SK-N-SH (cell line): ENCODE results near the gene SYNGR4. TPM values are rescaled to one million over a fixed set of nuclear protein-coding genes. Genes with fewer than 3 reads are reported as not detected.
"Not testable (repeated sequence)": the region's sequence is repeated elsewhere in the genome, so short reads cannot be mapped to it uniquely, and the experiment has no call there.

ENCODE experiments used
- CTCF ChIA-PET: fragments of 300-600, 350-600 bp; formaldehyde crosslinking; extraction: SDS; loops from one replicate; lab custom pipeline; 2021; lab: Yijun Ruan, JAX
- POLR2A ChIA-PET: fragments of 350-600 bp; sonication (Branson Sonifier 250); formaldehyde crosslinking; extraction: SDS; loops from one replicate; lab custom pipeline; 2020; ENCODE audit warnings: antibody characterized with exemption, inconsistent platforms; lab: Yijun Ruan, JAX
- DNase-seq: peaks from one replicate; pipeline ENCODE4 v3.0.0; 2012
- H2AFZ ChIP-seq: fragments of 200-600 bp; sonication (generic); 2 replicates; pipeline ENCODE4 v1.8.1; 2016; ENCODE audit warnings: antibody characterized with exemption, mild to moderate bottlenecking, low read depth
- H3F3A ChIP-seq: fragments of 200-600 bp; sonication (generic); replicated peaks from 2 replicates; pipeline ENCODE3; 2016; ENCODE audit warnings: antibody characterized with exemption, mild to moderate bottlenecking; ENCODE audit not compliant: insufficient read depth
- H3K27ac ChIP-seq, 2 experiments: fragments of 200-500 bp in 1 of 2; fragments of 200-600 bp in 1 of 2; sonication (Bioruptor generic) in 1 of 2; sonication (generic), shearing (Covaris generic) in 1 of 2; 2 replicates each; pipeline versions ENCODE4 v1.5.1 to v1.6.1; 2014 to 2016; ENCODE audit warnings: low read depth in 2 of 2, inconsistent platforms in 1 of 2, low read length in 1 of 2, mild to moderate bottlenecking in 1 of 2, mixed read lengths in 1 of 2
- H3K27me3 ChIP-seq: fragments of 200-600 bp; sonication (generic), shearing (Covaris generic); 2 replicates; pipeline ENCODE4 v1.6.1; 2016; ENCODE audit warnings: mixed run types; ENCODE audit not compliant: insufficient read depth
- H3K36me3 ChIP-seq, 2 experiments: fragments of 200-500 bp in 1 of 2; fragments of 200-600 bp in 1 of 2; sonication (Bioruptor generic) in 1 of 2; sonication (generic) in 1 of 2; replicated peaks in 1 of 2; 2 replicates each; pipeline versions ENCODE3 to v1.5.1; 2014 to 2016; ENCODE audit warnings: low read length in 1 of 2, mild to moderate bottlenecking in 1 of 2; ENCODE audit not compliant: insufficient read depth in 2 of 2, control insufficient read depth in 1 of 2
- H3K4me1 ChIP-seq, 2 experiments: fragments of 200-500 bp in 1 of 2; fragments of 200-600 bp in 1 of 2; sonication (Bioruptor generic) in 1 of 2; sonication (generic), shearing (Covaris generic) in 1 of 2; 2 replicates each; pipeline versions ENCODE4 v1.5.1 to v1.6.1; 2014 to 2016; ENCODE audit warnings: low read depth in 1 of 2, low read length in 1 of 2, mixed run types in 1 of 2; ENCODE audit not compliant: insufficient read depth in 2 of 2, control insufficient read depth in 1 of 2
- H3K4me2 ChIP-seq: fragments of 200-600 bp; sonication (generic), shearing (Covaris generic); 2 replicates; pipeline ENCODE4 v1.6.1; 2017; ENCODE audit warnings: mixed run types
- H3K4me3 ChIP-seq, 2 experiments: fragments of 200-500 bp in 1 of 2; fragments of 200-600 bp in 1 of 2; sonication (Bioruptor generic) in 1 of 2; sonication (generic), shearing (Covaris generic) in 1 of 2; 2 replicates each; pipeline versions ENCODE4 v1.5.1 to v1.8.1; 2014 to 2016; ENCODE audit warnings: low read depth in 2 of 2, inconsistent platforms in 1 of 2, low read length in 1 of 2, mild to moderate bottlenecking in 1 of 2, mixed read lengths in 1 of 2, moderate library complexity in 1 of 2
- H3K79me2 ChIP-seq: fragments of 200-600 bp; sonication (generic); 2 replicates; pipeline ENCODE4 v1.8.1; 2017; ENCODE audit warnings: mild to moderate bottlenecking; ENCODE audit not compliant: insufficient read depth
- H3K9ac ChIP-seq: fragments of 200-600 bp; sonication (generic); 2 replicates; pipeline ENCODE4 v1.6.1; 2017; ENCODE audit warnings: mixed run types
- H3K9me2 ChIP-seq: fragments of 200-600 bp; sonication (generic); 2 replicates; pipeline ENCODE4 v1.6.1; 2017; ENCODE audit warnings: mixed run types
- H3K9me3 ChIP-seq: fragments of 200-600 bp; sonication (generic); 2 replicates; pipeline ENCODE4 v1.6.1; 2017; ENCODE audit warnings: mixed run types, mild to moderate bottlenecking, moderate library complexity
- H4K20me1 ChIP-seq: fragments of 200-600 bp; sonication (generic); 2 replicates; pipeline ENCODE4 v1.6.1; 2017; ENCODE audit warnings: mild to moderate bottlenecking, mixed run types; ENCODE audit not compliant: insufficient read depth
- CHD2 ChIP-seq: fragments of 150-350 bp; IDR thresholded peaks from 2 replicates; pipeline ENCODE4 v1.6.1; 2018; ENCODE audit warnings: low read length; ENCODE audit not compliant: partially characterized antibody
- CTCF ChIP-seq: fragments of 200-600 bp; sonication (generic); IDR thresholded peaks from 2 replicates; pipeline ENCODE4 v1.6.1; 2017; ENCODE audit warnings: antibody characterized with exemption, mild to moderate bottlenecking, moderate library complexity
- FOXM1 ChIP-seq: IDR thresholded peaks from 2 replicates; pipeline ENCODE4 v1.4.0; 2012; ENCODE audit warnings: low read depth, mild to moderate bottlenecking
- GABPA ChIP-seq: IDR thresholded peaks from 2 replicates; pipeline ENCODE4 v1.4.0; 2012; ENCODE audit warnings: low read depth, mild to moderate bottlenecking
- GATA2 ChIP-seq: sonication (generic); formaldehyde crosslinking; IDR thresholded peaks from 2 replicates; pipeline ENCODE4 v1.5.0; 2020; ENCODE audit warnings: mild to moderate bottlenecking, missing genetic modification reagents
- IRF3 ChIP-seq: fragments of 150-350 bp; IDR thresholded peaks from 2 replicates; pipeline ENCODE4 v1.6.1; 2016; ENCODE audit warnings: mild to moderate bottlenecking, low read depth, low read length
- MEF2A ChIP-seq: IDR thresholded peaks from 2 replicates; pipeline ENCODE4 v1.4.0; 2012; ENCODE audit warnings: low read depth, borderline replicate concordance
- MXI1 ChIP-seq: IDR thresholded peaks from 2 replicates; pipeline ENCODE4 v1.6.1; 2012; ENCODE audit warnings: mild to moderate bottlenecking, low read depth, low read length, improper control_type of control experiment
- PBX3 ChIP-seq: IDR thresholded peaks from 2 replicates; pipeline ENCODE4; 2012
- POLR2AphosphoS5 ChIP-seq: IDR thresholded peaks from 2 replicates; pipeline ENCODE4 v1.6.1; 2012; ENCODE audit warnings: low read depth, low read length
- REST ChIP-seq: IDR thresholded peaks from 2 replicates; pipeline ENCODE4 v1.6.1; 2012; ENCODE audit warnings: mild to moderate bottlenecking, low read depth, low read length, moderate library complexity
- RFX5 ChIP-seq: IDR thresholded peaks from 2 replicates; pipeline ENCODE4 v1.6.1; 2012; ENCODE audit warnings: mild to moderate bottlenecking, improper control_type of control experiment, low read length
- SMC3 ChIP-seq: IDR thresholded peaks from 2 replicates; pipeline ENCODE4 v1.6.1; 2012; ENCODE audit warnings: low read depth, low read length, improper control_type of control experiment
- TAF1 ChIP-seq: IDR thresholded peaks from 2 replicates; pipeline ENCODE4 v1.6.1; 2012; ENCODE audit warnings: low read depth, mild to moderate bottlenecking, low read length, moderate library complexity, borderline replicate concordance
- USF1 ChIP-seq: IDR thresholded peaks from 2 replicates; pipeline ENCODE4 v1.4.0; 2012; ENCODE audit warnings: low read depth, borderline replicate concordance
- YY1 ChIP-seq: IDR thresholded peaks from 2 replicates; pipeline ENCODE4 v1.4.0; 2012; ENCODE audit warnings: low read depth, mild to moderate bottlenecking
- ZBTB33 ChIP-seq: IDR thresholded peaks from 2 replicates; pipeline ENCODE4 v1.4.0; 2012; ENCODE audit warnings: low read depth, borderline replicate concordance
- WGBS: methylation state at CpG from one replicate; pipeline ENCODE4 v1.1.6; 2017; ENCODE audit warnings: low lambda C conversion rate; 5-methylcytosine and 5-hydroxymethylcytosine counted together
- polyA plus RNA-seq, 3 experiments: library from polyadenylated mRNA; depleted of rRNA; stranded (reverse); fragments of >200 nt; gene quantifications; 2 replicates each; pipeline ENCODE4 v1.2.3, GENCODE V29; 2012

The SYNGR4 gene
- polyA plus RNA-seq, 1 of the 3 experiments (the other 2 are of a cell fraction) = 0.08 TPM

- no peak overlapping the region for H3K4me3 ChIP-seq
- no peak overlapping the region for H3K9ac ChIP-seq
- DNase-seq = no peak
- H3K4me2 ChIP-seq = no peak overlapping the region
- TF ChIP-seq RFX5 (no peak), FOXM1 (no peak), USF1 (no peak), GABPA (no peak), MEF2A (no peak), TAF1 (no peak), PBX3 (no peak), MXI1 (no peak), YY1 (no peak), SMC3 (no peak), GATA2 (no peak), REST (no peak), POLR2AphosphoS5 (no peak), CHD2 (no peak), CTCF (no peak), IRF3 (no peak), ZBTB33 (no peak)
- H4K20me1 ChIP-seq = no peaks in the 10 kb centered on the region
- H3K36me3 ChIP-seq = no peaks in the 10 kb centered on the region
- no peaks in the 10 kb centered on the region for H3K9me3 ChIP-seq
- H3K4me1 ChIP-seq = peaks cover 1 to 6% of the 10 kb centered on the region in 2 experiments; a peak in 3 of 4 replicates
- CTCF ChIA-PET = no interaction called here
- no peak overlapping the region for H3K27ac ChIP-seq
- peaks cover 9% of the 10 kb centered on the region for H3F3A ChIP-seq
- POLR2A ChIA-PET = no interaction called here
- WGBS = 56% methylated on average over 7 of the region's 7 CpGs
- no peaks in the 10 kb centered on the region for H3K9me2 ChIP-seq
- no peaks in the 10 kb centered on the region for H3K79me2 ChIP-seq
- H3K27me3 ChIP-seq = no peaks in the 10 kb centered on the region
- H2AFZ ChIP-seq = no peak overlapping the region
These were observed 48.5 kb upstream of the SYNGR4 start for GRCh38 chr19:48315712-48316111.

GRCh38 chr19:48317708-48317960 lies 46.5 kb upstream of the SYNGR4 start:
- CTCF ChIA-PET = interaction anchor here (1.2 to 2.9 kb wide), 3 partner anchors 9 to 74 kb away, joined by 3 to 10 read pairs (median 3); partner anchors contain the start of gene KDELR1
- DNase-seq, H4K20me1 ChIP-seq, H3K9me2 ChIP-seq, H3K79me2 ChIP-seq, POLR2A ChIA-PET, H3K4me3 ChIP-seq, H3K27me3 ChIP-seq, H3K9me3 ChIP-seq, H3K9ac ChIP-seq, H3K36me3 ChIP-seq, H2AFZ ChIP-seq, H3K4me2 ChIP-seq, H3F3A ChIP-seq, H3K27ac ChIP-seq: not testable (repeated sequence)
- H3K4me1 ChIP-seq = peaks cover 9 to 16% of the 10 kb centered on the region in 2 experiments
- WGBS = 92% methylated on average over 9 of the region's 9 CpGs
